ENCODE measurements around the gene ZNF160. TPM values are rescaled to one million over a fixed set of nuclear protein-coding genes. Genes with fewer than 3 reads are reported as not detected.

Gene ZNF160
- 4.4 TPM for polyA plus RNA-seq (2012; ENCODE audit: insufficient read depth, insufficient read length, low read depth)

DNA sequence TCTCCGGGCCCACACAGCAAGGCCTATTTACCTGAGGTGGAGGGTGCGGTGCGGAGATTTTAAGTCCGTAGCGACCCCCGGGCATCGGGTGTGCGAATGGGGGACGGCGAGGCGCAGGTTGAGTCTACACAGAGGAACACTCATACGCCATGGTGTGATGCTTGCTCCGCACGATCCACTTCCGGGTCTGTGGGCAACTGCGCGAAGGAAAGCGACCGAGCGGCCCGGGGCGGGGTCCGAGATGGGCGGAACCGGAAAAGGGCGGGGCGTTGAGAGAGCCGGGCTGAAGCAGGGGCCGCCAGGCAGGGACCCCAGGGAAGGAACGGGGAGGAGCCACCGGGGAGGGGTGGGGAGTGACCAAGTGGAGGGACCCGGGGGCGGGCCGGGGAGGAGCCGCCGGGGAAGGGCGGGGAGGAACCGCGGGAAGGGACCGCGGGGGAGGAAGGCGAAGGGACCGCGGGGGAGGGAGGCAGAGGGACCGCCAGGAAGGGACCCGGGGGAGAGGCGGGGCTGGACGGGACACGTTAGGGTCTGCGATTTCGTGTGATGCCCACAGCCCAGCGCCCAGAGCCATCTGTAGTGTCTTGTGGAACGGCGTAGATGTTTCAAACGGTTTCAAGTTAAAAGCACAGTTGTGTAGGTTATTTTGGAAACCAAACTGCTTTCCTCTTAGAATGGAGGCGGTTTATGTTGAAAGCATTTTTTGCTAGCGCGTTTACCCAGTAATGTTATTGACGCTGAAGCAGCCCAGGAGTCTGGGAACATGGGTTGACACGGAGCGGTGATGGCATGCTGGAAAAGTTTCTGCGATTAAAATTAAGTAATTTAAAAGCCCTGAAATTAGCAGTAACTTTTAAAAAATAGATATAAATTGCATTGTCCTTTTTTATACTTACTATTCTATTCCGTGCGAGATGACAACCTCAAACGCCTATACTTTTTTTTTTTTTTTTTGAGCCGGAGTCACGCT, at the start of gene ZNF160:
Gene ZNF160 (minus strand): TSS at position 189 of the 970 bp plus-strand sequence. CDS start 17,146 bp downstream, outside the sequence.
- peak; percentile 99 for DNase-seq
- TF ChIP-seq, protein P1, sequence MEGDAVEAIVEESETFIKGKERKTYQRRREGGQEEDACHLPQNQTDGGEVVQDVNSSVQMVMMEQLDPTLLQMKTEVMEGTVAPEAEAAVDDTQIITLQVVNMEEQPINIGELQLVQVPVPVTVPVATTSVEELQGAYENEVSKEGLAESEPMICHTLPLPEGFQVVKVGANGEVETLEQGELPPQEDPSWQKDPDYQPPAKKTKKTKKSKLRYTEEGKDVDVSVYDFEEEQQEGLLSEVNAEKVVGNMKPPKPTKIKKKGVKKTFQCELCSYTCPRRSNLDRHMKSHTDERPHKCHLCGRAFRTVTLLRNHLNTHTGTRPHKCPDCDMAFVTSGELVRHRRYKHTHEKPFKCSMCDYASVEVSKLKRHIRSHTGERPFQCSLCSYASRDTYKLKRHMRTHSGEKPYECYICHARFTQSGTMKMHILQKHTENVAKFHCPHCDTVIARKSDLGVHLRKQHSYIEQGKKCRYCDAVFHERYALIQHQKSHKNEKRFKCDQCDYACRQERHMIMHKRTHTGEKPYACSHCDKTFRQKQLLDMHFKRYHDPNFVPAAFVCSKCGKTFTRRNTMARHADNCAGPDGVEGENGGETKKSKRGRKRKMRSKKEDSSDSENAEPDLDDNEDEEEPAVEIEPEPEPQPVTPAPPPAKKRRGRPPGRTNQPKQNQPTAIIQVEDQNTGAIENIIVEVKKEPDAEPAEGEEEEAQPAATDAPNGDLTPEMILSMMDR (IDR thresholded peaks at IDR 0.05; ENCODE audit: low read depth, low read length) = no peak
- peak within 1 kb of the TSS; percentile 94 for H3K4me3 ChIP-seq (ENCODE audit: low read depth, low read length)
- H3K27me3 ChIP-seq = no peaks in the 10 kb centered on the region
- no peaks in the 10 kb centered on the region for H3K36me3 ChIP-seq
- H3K4me1 ChIP-seq = no peaks in the 10 kb centered on the region
- H3K9me3 ChIP-seq = no peaks in the 10 kb centered on the region

DNA sequence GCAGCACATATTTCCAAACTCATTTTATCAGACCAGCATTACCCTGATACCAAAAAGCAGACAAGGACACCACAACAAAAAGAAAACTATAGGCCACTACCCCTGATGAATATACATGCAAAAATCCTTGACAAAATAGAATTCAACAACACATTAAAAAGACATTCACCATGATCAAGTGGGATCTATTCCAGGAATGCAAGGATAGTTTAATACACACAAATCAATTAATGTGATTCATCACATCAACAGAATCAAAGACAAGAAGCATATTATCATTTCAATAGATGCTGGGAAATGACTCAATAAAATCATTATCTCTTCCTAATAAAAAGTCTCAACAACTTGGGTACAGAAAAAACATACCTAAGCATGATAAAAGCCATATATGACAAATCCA, 44.4 kb upstream of the ZNF160 start:
- H3K4me1 ChIP-seq = no peaks in the 10 kb centered on the region
- no peak overlapping the region for H3K4me3 ChIP-seq (ENCODE audit: low read depth, low read length)
- TF ChIP-seq, protein P1 (IDR thresholded peaks at IDR 0.05; ENCODE audit: low read depth, low read length) = no peak
- no peaks in the 10 kb centered on the region for H3K9me3 ChIP-seq
- DNase-seq = no peak
- no peaks in the 10 kb centered on the region for H3K27me3 ChIP-seq
- H3K36me3 ChIP-seq = no peaks in the 10 kb centered on the region

DNA sequence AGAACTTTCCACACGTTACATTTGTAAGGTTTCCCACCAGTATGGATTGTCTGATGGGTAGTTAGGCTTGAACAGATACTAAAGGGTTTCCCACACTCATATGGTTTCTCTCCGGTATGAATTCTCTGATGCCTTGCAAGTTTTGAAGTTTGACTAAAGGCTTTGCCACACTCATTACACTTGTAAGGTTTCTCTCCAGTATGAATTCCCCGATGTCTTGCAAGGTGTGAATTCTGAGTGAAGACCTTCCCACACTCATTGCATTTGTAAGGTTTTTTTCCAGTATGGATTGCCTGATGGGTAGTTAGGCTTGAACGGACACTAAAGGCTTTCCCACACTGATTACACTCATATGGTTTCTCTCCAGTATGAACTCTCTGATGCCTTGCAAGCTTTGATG, 37.1 kb upstream of the ZNF160 start:
- no peak overlapping the region for H3K4me3 ChIP-seq (ENCODE audit: low read depth, low read length)
- no peaks in the 10 kb centered on the region for H3K4me1 ChIP-seq
- H3K9me3 ChIP-seq = no peaks in the 10 kb centered on the region; the same call in 1 of the 2 replicates
- no peaks in the 10 kb centered on the region for H3K27me3 ChIP-seq
- TF ChIP-seq, protein P1 (IDR thresholded peaks at IDR 0.05; ENCODE audit: low read depth, low read length) = no peak
- H3K36me3 ChIP-seq = no peaks in the 10 kb centered on the region
- no peak for DNase-seq

DNA sequence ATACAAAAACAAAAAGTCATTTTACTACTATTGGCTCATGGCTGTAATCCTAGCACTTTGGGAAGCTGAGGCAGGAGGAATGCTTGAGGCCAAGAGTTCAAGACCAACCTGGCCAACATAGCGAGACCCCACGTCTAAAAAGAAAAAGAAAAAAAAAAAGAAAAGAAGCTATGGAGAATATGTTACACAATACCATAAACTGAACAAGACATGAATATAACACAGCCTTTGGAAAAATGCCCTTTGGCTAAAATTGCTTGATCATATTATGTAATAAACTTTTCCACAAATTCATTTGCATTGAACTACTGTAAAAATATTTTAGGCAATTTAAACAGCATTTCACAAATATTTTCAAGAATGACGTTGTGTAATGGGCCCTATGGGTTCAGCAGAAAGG, 33.2 kb upstream of the ZNF160 start:
- TF ChIP-seq, protein P1 (IDR thresholded peaks at IDR 0.05; ENCODE audit: low read depth, low read length) = no peak
- no peak for DNase-seq
- peaks cover 7% of the 10 kb centered on the region for H3K9me3 ChIP-seq

DNA sequence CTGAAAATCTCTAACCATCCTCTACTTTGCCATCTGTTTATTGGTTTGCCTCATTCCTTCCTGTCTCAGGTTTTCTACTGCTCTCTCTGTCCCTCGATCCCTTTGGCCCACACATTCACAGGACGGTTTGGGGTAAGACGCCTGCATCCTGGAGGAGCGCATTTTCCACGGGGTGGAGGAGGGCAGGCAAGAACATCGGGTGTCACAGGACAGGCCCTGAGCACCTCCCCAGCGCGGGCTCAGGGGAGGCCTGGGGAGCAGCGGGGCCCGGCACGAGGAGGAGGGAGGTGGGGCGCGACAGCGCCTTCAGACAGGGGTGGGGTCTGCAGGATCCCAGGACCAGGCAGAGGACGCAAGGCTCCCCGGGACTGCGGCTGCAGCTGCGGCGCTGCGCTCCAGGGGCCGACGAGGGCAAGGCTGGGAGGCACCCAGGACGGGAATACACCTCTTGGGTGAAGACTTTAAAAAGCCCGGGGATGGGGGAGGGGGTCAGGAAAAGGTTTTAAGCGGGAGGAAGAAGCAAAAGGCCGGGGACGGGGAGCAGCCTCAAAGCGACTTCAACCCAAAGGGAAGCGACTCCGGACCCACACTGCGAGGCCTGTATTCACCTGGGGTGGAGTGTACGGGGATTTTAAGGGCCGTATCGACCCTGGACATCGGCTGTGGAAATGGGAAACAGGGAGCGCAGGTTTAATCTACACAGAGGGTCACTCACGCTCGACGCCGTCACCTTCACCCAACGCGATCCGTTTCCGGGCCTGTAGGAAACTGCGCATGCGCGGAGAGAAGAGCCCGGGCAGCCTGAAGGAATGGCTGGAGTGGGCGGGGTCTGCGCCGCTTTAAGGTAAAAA, 29.1 kb upstream of the ZNF160 start, which contains the start of gene ZNF415:
Gene ZNF415 (minus strand): TSS at position 770 of the 851 bp plus-strand sequence. CDS start 10,234 bp downstream, outside the sequence.
- Histone ChIP-seq H3K27me3 (no peaks in the 10 kb centered on the region), H3K4me1 (no peaks in the 10 kb centered on the region), H3K36me3 (no peaks in the 10 kb centered on the region), H3K9me3 (peaks cover 7% of the 10 kb centered on the region), H3K4me3 (ENCODE audit: low read depth, low read length) (peak within 1 kb of the TSS; percentile 34)
- TF ChIP-seq, protein P1 (IDR thresholded peaks at IDR 0.05; ENCODE audit: low read depth, low read length) = no peak
- peak; percentile 58 for DNase-seq

More for the DNA sequence above, 33.2 kb upstream of the ZNF160 start:
- no peaks in the 10 kb centered on the region for H3K4me1 ChIP-seq
- no peaks in the 10 kb centered on the region for H3K36me3 ChIP-seq
- H3K4me3 ChIP-seq (ENCODE audit: low read depth, low read length) = no peak overlapping the region
- H3K27me3 ChIP-seq = no peaks in the 10 kb centered on the region
